Endodermal cell (in vitro differentiated cells): ENCODE data around the gene BACE1-AS. TPM values are rescaled to one million over a fixed set of nuclear protein-coding genes. Genes with fewer than 3 reads are reported as not detected.
A peak's percentile ranks its signal among the peaks of the same experiment; 100 is the strongest.

Experiments
- DNase-seq: peaks from one replicate; pipeline ENCODE4 v3.0.0-alpha.2; 2017
- H3K27ac ChIP-seq: 2 replicates; pipeline ENCODE4 v1.5.1; 2013; ENCODE audit warnings: mild to moderate bottlenecking, low read depth, low read length, moderate library complexity
- H3K27me3 ChIP-seq: 2 replicates; pipeline ENCODE4 v1.6.1; 2013; ENCODE audit warnings: mild to moderate bottlenecking, low read length, moderate library complexity; ENCODE audit not compliant: insufficient read depth, control insufficient read depth, poor library complexity, severe bottlenecking
- H3K36me3 ChIP-seq: 2 replicates; pipeline ENCODE4 v1.7.0; 2013; ENCODE audit warnings: mild to moderate bottlenecking, low read length, moderate library complexity; ENCODE audit not compliant: control insufficient read depth, insufficient read depth
- H3K4me1 ChIP-seq: one replicate; pipeline ENCODE4 v1.7.0; 2013; ENCODE audit warnings: low read length; ENCODE audit not compliant: control insufficient read depth, insufficient read depth
- H3K4me3 ChIP-seq: 2 replicates; pipeline ENCODE4 v1.5.1; 2013; ENCODE audit warnings: mild to moderate bottlenecking, low read length, moderate library complexity
- H3K9ac ChIP-seq: 2 replicates; pipeline ENCODE4 v1.6.1; 2013; ENCODE audit warnings: mild to moderate bottlenecking, low read length, moderate library complexity; ENCODE audit not compliant: poor library complexity, severe bottlenecking; ENCODE audit errors: extremely low read depth
- H3K9me3 ChIP-seq: 2 replicates; pipeline ENCODE4 v1.6.1; 2013; ENCODE audit warnings: mild to moderate bottlenecking, low read length, moderate library complexity; ENCODE audit not compliant: control insufficient read depth
- H3K27ac Mint-ChIP-seq: 2 replicates; pipeline ENCODE4 v1.8.0; 2020; ENCODE audit warnings: mixed read lengths
- H3K27me3 Mint-ChIP-seq: 2 replicates; pipeline ENCODE4 v1.8.0; 2021; ENCODE audit warnings: mild to moderate bottlenecking, mixed read lengths; ENCODE audit not compliant: insufficient read depth
- H3K36me3 Mint-ChIP-seq: 2 replicates; pipeline ENCODE4 v1.8.0; 2020; ENCODE audit warnings: low read depth, mixed read lengths
- H3K4me1 Mint-ChIP-seq: 2 replicates; pipeline ENCODE4 v1.8.0; 2020; ENCODE audit warnings: mixed read lengths
- H3K4me3 Mint-ChIP-seq: 2 replicates; pipeline ENCODE4 v1.8.0; 2020; ENCODE audit warnings: mild to moderate bottlenecking, moderate library complexity, mixed read lengths
- H3K9me3 Mint-ChIP-seq: 2 replicates; pipeline ENCODE4 v1.8.0; 2020; ENCODE audit warnings: mild to moderate bottlenecking, mixed read lengths
- WGBS, 2 experiments: methylation state at CpG; one replicate each; pipeline versions ENCODE4 v1.1.5 to v1.1.7; 2013; ENCODE audit warnings: missing lambda C conversion rate in 2 of 2, mixed read lengths in 1 of 2; ENCODE audit not compliant: insufficient coverage in 1 of 2, insufficient read length in 1 of 2; 5-methylcytosine and 5-hydroxymethylcytosine counted together
- total RNA-seq, 2 donors: library from RNA; stranded (reverse); fragmentation: NEBNext Ultra II Directional in 1 of 2; extraction: Animal tissue kit (Norgen Biotek cat#: 25700) in 1 of 2; gene quantifications; 2 replicates in 1 of 2; 3 replicates in 1 of 2; pipeline ENCODE4 v1.2.1, GENCODE V29; 2021
- TF ChIP-seq, protein P1 (sequence below): fragments of 200-600 bp; sonication (generic); conservative IDR thresholded peaks from 2 replicates; pipeline ENCODE4 v1.5.0; 2021; ENCODE audit warnings: antibody characterized with exemption, mild to moderate bottlenecking

The BACE1-AS gene
- total RNA-seq, 2 donors from 2014 or later: 15.0 to 15.5 TPM

DNA sequence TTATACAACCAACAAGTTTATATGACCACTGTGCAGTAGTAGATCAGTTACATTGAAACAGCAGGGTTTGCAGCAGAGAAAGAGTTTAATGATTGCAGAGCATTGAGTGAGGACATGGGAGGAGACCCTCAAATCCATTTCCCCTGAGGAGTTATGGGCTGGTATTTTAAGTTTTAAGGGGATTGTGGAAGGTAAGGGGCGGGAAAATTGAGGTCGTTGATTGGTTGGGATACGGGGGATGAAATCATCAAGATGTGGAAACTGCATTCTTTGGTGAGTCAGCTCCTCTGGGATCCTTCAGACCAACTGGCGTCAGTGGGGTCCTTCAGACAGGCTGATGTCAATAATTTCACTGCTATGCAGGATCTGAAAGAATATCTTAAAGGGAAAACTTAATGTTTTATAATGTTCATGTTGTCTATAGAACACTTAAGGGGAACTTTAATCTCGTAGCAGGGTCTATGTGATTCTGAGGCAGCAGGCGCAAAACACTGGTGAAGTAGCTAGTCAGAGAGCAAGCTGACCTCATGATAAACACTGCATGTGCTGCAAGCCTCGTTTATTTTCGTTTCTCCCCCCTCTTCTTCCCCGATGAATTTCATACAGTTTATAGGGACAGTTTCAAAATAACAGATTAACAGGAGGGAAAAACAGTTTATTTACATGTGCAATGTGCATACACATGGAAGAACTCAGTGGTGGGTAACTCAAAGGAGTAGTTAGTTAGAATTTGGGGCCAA lies 17.4 kb upstream of the BACE1-AS start:
- TF ChIP-seq, protein P1, sequence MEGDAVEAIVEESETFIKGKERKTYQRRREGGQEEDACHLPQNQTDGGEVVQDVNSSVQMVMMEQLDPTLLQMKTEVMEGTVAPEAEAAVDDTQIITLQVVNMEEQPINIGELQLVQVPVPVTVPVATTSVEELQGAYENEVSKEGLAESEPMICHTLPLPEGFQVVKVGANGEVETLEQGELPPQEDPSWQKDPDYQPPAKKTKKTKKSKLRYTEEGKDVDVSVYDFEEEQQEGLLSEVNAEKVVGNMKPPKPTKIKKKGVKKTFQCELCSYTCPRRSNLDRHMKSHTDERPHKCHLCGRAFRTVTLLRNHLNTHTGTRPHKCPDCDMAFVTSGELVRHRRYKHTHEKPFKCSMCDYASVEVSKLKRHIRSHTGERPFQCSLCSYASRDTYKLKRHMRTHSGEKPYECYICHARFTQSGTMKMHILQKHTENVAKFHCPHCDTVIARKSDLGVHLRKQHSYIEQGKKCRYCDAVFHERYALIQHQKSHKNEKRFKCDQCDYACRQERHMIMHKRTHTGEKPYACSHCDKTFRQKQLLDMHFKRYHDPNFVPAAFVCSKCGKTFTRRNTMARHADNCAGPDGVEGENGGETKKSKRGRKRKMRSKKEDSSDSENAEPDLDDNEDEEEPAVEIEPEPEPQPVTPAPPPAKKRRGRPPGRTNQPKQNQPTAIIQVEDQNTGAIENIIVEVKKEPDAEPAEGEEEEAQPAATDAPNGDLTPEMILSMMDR: no peak
- WGBS, 2 experiments: 90 to 96% methylated on average over 8 to 9 of the region's 9 CpGs
- Histone ChIP-seq H3K4me3 (no peak overlapping the region), H3K27ac (no peak overlapping the region), H3K9me3 (peaks cover 16% of the 10 kb centered on the region), H3K4me1 (peaks cover 12% of the 10 kb centered on the region), H3K27me3 (no peaks in the 10 kb centered on the region), H3K36me3 (peaks cover 44% of the 10 kb centered on the region), H3K9ac (no peak overlapping the region)
- Mint-ChIP-seq H3K4me1 (peaks cover 14% of the 10 kb centered on the region), H3K4me3 (no peak overlapping the region), H3K36me3 (peaks cover 35% of the 10 kb centered on the region), H3K27me3 (no peaks in the 10 kb centered on the region), H3K27ac (peak overlapping the region; percentile 9), H3K9me3 (peaks cover 10% of the 10 kb centered on the region)
- no peak for DNase-seq

DNA sequence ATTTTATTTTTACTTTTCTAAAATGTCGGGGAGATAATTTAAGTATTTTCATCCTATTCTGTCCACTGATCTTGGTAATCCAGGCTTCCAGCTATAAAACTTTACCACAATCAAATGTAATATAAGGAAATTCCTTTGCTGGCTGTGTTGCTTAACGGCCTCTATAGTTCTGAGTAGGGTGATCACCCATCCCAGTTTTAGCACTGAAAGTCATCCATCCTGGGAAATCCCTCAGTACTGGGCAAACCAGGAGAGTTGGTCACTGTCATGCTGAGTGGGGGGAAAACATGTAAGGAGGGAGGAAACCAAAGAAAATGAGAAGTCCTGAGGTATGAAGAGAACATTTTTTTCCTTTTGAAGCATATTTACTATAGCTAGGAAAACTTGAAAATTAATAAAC lies 12.8 kb upstream of the BACE1-AS start:
- H3K4me3 Mint-ChIP-seq: no peak overlapping the region
- 95% methylated on average over 2 of the region's 2 CpGs; no CpG with 5 or more reads in 1 of the 2 experiments for WGBS, 2 experiments
- Histone ChIP-seq H3K27me3 (no peaks in the 10 kb centered on the region), H3K9me3 (peaks cover 5% of the 10 kb centered on the region), H3K9ac (no peak overlapping the region), H3K27ac (no peak overlapping the region), H3K4me1 (no peaks in the 10 kb centered on the region), H3K4me3 (no peak overlapping the region), H3K36me3 (peaks cover 49% of the 10 kb centered on the region)
- H3K27me3 Mint-ChIP-seq: no peaks in the 10 kb centered on the region
- peaks cover 13% of the 10 kb centered on the region for H3K4me1 Mint-ChIP-seq
- peaks cover 4% of the 10 kb centered on the region for H3K9me3 Mint-ChIP-seq
- DNase-seq: no peak
- peaks cover 54% of the 10 kb centered on the region for H3K36me3 Mint-ChIP-seq
- no peak overlapping the region for H3K27ac Mint-ChIP-seq
- TF ChIP-seq, protein P1: no peak

DNA sequence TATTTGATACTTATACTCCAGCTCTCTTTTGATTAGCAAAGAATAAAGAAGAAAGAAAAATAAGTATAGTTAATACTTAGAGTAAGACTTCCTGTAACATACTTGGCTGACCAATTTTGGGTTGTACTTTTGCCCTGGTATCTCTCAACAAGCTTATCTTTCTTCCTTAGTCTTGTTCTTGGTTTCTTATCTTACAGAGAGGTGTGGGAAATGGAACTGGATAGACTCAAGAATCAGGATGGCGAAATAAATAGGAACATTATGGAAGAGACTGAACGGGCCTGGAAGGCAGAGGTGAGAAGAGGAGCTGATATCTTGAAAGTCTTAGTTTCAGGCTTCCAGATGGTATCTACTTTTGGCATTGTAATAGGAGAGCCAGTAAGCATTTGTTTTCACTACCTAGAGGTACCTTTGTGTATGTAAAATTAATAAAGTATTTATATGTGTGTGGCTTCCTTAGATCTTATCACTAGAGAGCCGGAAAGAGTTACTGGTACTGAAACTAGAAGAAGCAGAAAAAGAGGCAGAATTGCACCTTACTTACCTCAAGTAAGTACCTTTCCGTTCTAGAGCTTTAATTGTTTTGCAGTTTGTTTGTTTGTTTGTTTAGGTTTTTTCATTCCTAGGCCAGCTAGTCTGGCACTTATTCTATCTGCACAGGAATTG lies 11.3 kb upstream of the BACE1-AS start:
- 92 to 98% methylated on average over 4 of the region's 4 CpGs for WGBS, 2 experiments
- H3K4me3 ChIP-seq: no peak overlapping the region
- H3K9ac ChIP-seq: no peak overlapping the region
- no peak for DNase-seq
- Mint-ChIP-seq H3K27ac (no peak overlapping the region), H3K4me1 (peaks cover 13% of the 10 kb centered on the region), H3K4me3 (no peak overlapping the region), H3K27me3 (no peaks in the 10 kb centered on the region), H3K36me3 (peaks cover 53% of the 10 kb centered on the region), H3K9me3 (no peaks in the 10 kb centered on the region)
- H3K27ac ChIP-seq: no peak overlapping the region
- TF ChIP-seq, protein P1: no peak
- no peaks in the 10 kb centered on the region for H3K9me3 ChIP-seq
- H3K27me3 ChIP-seq: no peaks in the 10 kb centered on the region
- H3K36me3 ChIP-seq: peaks cover 52% of the 10 kb centered on the region
- H3K4me1 ChIP-seq: no peaks in the 10 kb centered on the region
